ENCODE measurements around the gene IGSF5.

IGSF5 gene

GRCh38 chr21:39851002-39851618 is 106.1 kb downstream of the IGSF5 start:
- no peak for DNase-seq (ENCODE audit: insufficient read length, low spot score)
- TF ChIP-seq SPI1 (IDR thresholded peaks at IDR 0.05; ENCODE audit: low read depth, low read length) (no peak), PAX5 (IDR thresholded peaks at IDR 0.05; ENCODE audit: insufficient read depth, low read length, severe bottlenecking) (no peak), POLR2AphosphoS5 (IDR thresholded peaks at IDR 0.05; ENCODE audit: low read depth, low read length) (no peak), POLR2A (IDR thresholded peaks at IDR 0.05; ENCODE audit: low read depth, low read length) (no peak), TAF1 (IDR thresholded peaks at IDR 0.05; ENCODE audit: low read depth, low read length) (no peak), POU2F2 (IDR thresholded peaks at IDR 0.05; ENCODE audit: low read depth, low read length) (no peak)
- no peak for FAIRE-seq

All from GM12891 (cell line).